ENCODE results near the gene COQ7.

The COQ7 gene

GRCh38 chr16:19067349-19068236 is at the start of gene COQ7:
Gene COQ7 (plus strand): TSS chr16:19067614. CDS start chr16:19067665, 51 bp downstream.
- peak; percentile 98 for DNase-seq

- DNase-seq, result no peak
These were observed 46.7 kb upstream of the COQ7 start for GRCh38 chr16:19020689-19021088.

- DNase-seq, result no peak
These were observed 45.7 kb upstream of the COQ7 start for GRCh38 chr16:19021747-19022146.

GRCh38 chr16:19027416-19027815 is 40.0 kb upstream of the COQ7 start:
- no peak for DNase-seq

GRCh38 chr16:19029980-19030379 is 37.4 kb upstream of the COQ7 start:
- no peak for DNase-seq

GRCh38 chr16:19031738-19032137 is 35.7 kb upstream of the COQ7 start:
- DNase-seq, result no peak

- DNase-seq, result no peak
These were observed 33.7 kb upstream of the COQ7 start for GRCh38 chr16:19033761-19034160.

GRCh38 chr16:19040400-19040799 is 27.0 kb upstream of the COQ7 start:
- no peak for DNase-seq

GRCh38 chr16:19044769-19045168 is 22.6 kb upstream of the COQ7 start:
- no peak for DNase-seq

- no peak for DNase-seq
These were observed 21.4 kb upstream of the COQ7 start for GRCh38 chr16:19046062-19046461.

GRCh38 chr16:19062706-19063105 is 4.7 kb upstream of the COQ7 start:
- DNase-seq, result no peak

GRCh38 chr16:19066988-19067348 is 446 bp upstream of the COQ7 start:
- DNase-seq, result no peak

GRCh38 chr16:19068237-19068815 is 912 bp downstream of the COQ7 start:
- DNase-seq, result no peak

- no peak for DNase-seq
These were observed 4.7 kb downstream of the COQ7 start for GRCh38 chr16:19071811-19072777.

- no peak for DNase-seq
These were observed 5.9 kb downstream of the COQ7 start for GRCh38 chr16:19073344-19073743.

GRCh38 chr16:19073863-19074262 is 6.4 kb downstream of the COQ7 start:
- DNase-seq, result no peak

GRCh38 chr16:19075511-19075910 is 8.1 kb downstream of the COQ7 start:
- no peak for DNase-seq

GRCh38 chr16:19077879-19078278 is 10.5 kb downstream of the COQ7 start:
- no peak for DNase-seq

GRCh38 chr16:19083670-19084069 is 16.3 kb downstream of the COQ7 start:
- DNase-seq, result no peak

GRCh38 chr16:19084139-19084538 is 16.7 kb downstream of the COQ7 start:
- DNase-seq, result no peak

- DNase-seq, result no peak
These were observed 17.5 kb downstream of the COQ7 start for GRCh38 chr16:19084879-19085278.

- DNase-seq, result no peak
These were observed 18.3 kb downstream of the COQ7 start for GRCh38 chr16:19085679-19086200.
